ENCODE measurements around the gene HMGXB4.
A peak's percentile ranks its signal among the peaks of the same experiment; 100 is the strongest.
"Not testable (repeated sequence)": the region's sequence is repeated elsewhere in the genome, so short reads cannot be mapped to it uniquely, and the experiment has no call there.

The HMGXB4 gene

GRCh38 chr22:35226958-35227647, 30.2 kb upstream of the HMGXB4 start:
- no peaks in the 10 kb centered on the region for H3K36me3 ChIP-seq (ENCODE audit: control insufficient read depth, insufficient read depth, low read length)
- no peak overlapping the region for H3K9ac ChIP-seq (ENCODE audit: low read length)
- H3K27me3 ChIP-seq (ENCODE audit: control insufficient read depth, insufficient read depth, low read length), result no peaks in the 10 kb centered on the region
- no peaks in the 10 kb centered on the region for H3K4me1 ChIP-seq (ENCODE audit: control insufficient read depth, insufficient read depth, low read length)
- no peak overlapping the region for H3K27ac ChIP-seq (ENCODE audit: low read depth, low read length)
- H3K4me3 ChIP-seq (ENCODE audit: low read length), result no peak overlapping the region

- Histone ChIP-seq H3K4me1 (ENCODE audit: control insufficient read depth, insufficient read depth, low read length) (no peaks in the 10 kb centered on the region), H3K4me3 (ENCODE audit: low read length) (no peak overlapping the region), H3K27me3 (ENCODE audit: control insufficient read depth, insufficient read depth, low read length) (no peaks in the 10 kb centered on the region), H3K9ac (ENCODE audit: low read length) (no peak overlapping the region), H3K27ac (ENCODE audit: low read depth, low read length) (no peak overlapping the region), H3K36me3 (ENCODE audit: control insufficient read depth, insufficient read depth, low read length) (no peaks in the 10 kb centered on the region)
Measured at GRCh38 chr22:35229865-35230264, 27.4 kb upstream of the HMGXB4 start.

- Histone ChIP-seq H3K4me1 (ENCODE audit: control insufficient read depth, insufficient read depth, low read length) (no peaks in the 10 kb centered on the region), H3K36me3 (ENCODE audit: control insufficient read depth, insufficient read depth, low read length) (no peaks in the 10 kb centered on the region), H3K27ac (ENCODE audit: low read depth, low read length) (no peak overlapping the region), H3K9ac (ENCODE audit: low read length) (no peak overlapping the region), H3K27me3 (ENCODE audit: control insufficient read depth, insufficient read depth, low read length) (no peaks in the 10 kb centered on the region), H3K4me3 (ENCODE audit: low read length) (no peak overlapping the region)
Measured at GRCh38 chr22:35230417-35230816, 26.9 kb upstream of the HMGXB4 start.

DNA sequence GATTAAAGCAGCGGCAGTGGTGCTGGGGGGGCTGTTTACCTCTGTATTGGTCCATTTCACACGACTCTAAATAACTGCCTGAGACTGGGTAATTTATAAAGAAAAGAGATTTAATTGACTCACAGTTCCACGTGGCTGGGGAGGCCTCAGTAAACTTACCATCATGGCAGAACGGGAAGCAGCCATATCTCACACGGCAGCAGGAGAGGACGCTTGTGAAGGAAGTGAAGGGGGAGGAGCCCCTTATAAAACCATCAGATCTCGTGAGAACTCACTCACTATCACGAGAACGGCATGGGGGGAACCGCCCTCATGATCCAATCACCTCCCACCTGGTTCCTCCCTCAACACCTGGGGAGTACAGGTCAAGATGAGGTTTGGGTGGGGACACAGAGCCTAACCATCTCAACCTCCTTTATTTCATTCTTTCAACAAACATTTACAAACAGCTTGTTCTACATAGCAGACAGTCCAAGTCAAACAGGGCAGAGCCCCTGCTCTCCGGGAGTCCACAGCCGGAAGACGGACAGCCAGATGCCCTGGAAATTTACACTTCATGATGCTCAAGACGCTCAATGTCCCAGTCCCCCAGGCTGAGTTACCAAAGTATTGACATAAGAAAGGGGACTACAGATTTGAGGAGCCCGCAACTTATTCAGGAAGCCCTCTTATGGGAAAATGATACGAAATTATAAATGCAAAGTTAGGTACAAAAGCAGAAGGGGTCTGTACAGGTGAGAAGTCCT, 26.3 kb upstream of the HMGXB4 start:
- no peak overlapping the region for H3K4me3 ChIP-seq (ENCODE audit: low read length)
- no peak overlapping the region for H3K9ac ChIP-seq (ENCODE audit: low read length)
- no peaks in the 10 kb centered on the region for H3K36me3 ChIP-seq (ENCODE audit: control insufficient read depth, insufficient read depth, low read length)
- no peaks in the 10 kb centered on the region for H3K27me3 ChIP-seq (ENCODE audit: control insufficient read depth, insufficient read depth, low read length)
- no peaks in the 10 kb centered on the region for H3K4me1 ChIP-seq (ENCODE audit: control insufficient read depth, insufficient read depth, low read length)
- no peak overlapping the region for H3K27ac ChIP-seq (ENCODE audit: low read depth, low read length)

- no peak overlapping the region for H3K27ac ChIP-seq (ENCODE audit: low read depth, low read length)
- no peaks in the 10 kb centered on the region for H3K27me3 ChIP-seq (ENCODE audit: control insufficient read depth, insufficient read depth, low read length)
- no peak overlapping the region for H3K4me3 ChIP-seq (ENCODE audit: low read length)
- H3K36me3 ChIP-seq (ENCODE audit: control insufficient read depth, insufficient read depth, low read length), result no peaks in the 10 kb centered on the region
- no peak overlapping the region for H3K9ac ChIP-seq (ENCODE audit: low read length)
- H3K4me1 ChIP-seq (ENCODE audit: control insufficient read depth, insufficient read depth, low read length), result no peaks in the 10 kb centered on the region
Measured at GRCh38 chr22:35231585-35232084, 25.7 kb upstream of the HMGXB4 start.

GRCh38 chr22:35238749-35239148, 18.5 kb upstream of the HMGXB4 start:
- H3K9ac ChIP-seq (ENCODE audit: low read length); H3K27ac ChIP-seq (ENCODE audit: low read depth, low read length); H3K27me3 ChIP-seq (ENCODE audit: control insufficient read depth, insufficient read depth, low read length); H3K4me1 ChIP-seq (ENCODE audit: control insufficient read depth, insufficient read depth, low read length); H3K36me3 ChIP-seq (ENCODE audit: control insufficient read depth, insufficient read depth, low read length); H3K4me3 ChIP-seq (ENCODE audit: low read length): not testable (repeated sequence)

DNA sequence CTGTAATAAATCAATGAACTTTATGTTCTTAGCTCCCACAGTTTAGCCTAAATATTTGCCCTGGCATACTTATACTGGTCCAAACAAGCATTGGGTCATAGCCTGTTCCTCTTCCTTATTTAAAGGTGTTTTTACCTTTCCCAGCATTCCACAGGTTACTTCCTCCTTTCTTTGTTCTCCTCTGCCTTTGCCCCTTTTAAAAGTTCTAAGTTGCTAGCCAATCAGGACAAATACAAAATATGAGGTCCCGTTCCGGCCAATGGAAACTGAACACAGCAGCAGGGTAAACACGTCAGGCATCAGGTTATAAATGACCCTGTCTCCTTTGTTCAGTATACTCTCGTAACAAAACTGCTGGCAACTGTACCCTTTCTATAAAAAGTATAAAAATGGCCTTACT, 12.8 kb upstream of the HMGXB4 start:
- H3K4me3 ChIP-seq (ENCODE audit: low read length); H3K36me3 ChIP-seq (ENCODE audit: control insufficient read depth, insufficient read depth, low read length); H3K4me1 ChIP-seq (ENCODE audit: control insufficient read depth, insufficient read depth, low read length); H3K9ac ChIP-seq (ENCODE audit: low read length); H3K27me3 ChIP-seq (ENCODE audit: control insufficient read depth, insufficient read depth, low read length); H3K27ac ChIP-seq (ENCODE audit: low read depth, low read length): not testable (repeated sequence)

GRCh38 chr22:35250156-35250555, 7.1 kb upstream of the HMGXB4 start:
- Histone ChIP-seq H3K27ac (ENCODE audit: low read depth, low read length) (no peak overlapping the region), H3K27me3 (ENCODE audit: control insufficient read depth, insufficient read depth, low read length) (no peaks in the 10 kb centered on the region), H3K4me3 (ENCODE audit: low read length) (no peak overlapping the region), H3K4me1 (ENCODE audit: control insufficient read depth, insufficient read depth, low read length) (no peaks in the 10 kb centered on the region), H3K9ac (ENCODE audit: low read length) (no peak overlapping the region), H3K36me3 (ENCODE audit: control insufficient read depth, insufficient read depth, low read length) (no peaks in the 10 kb centered on the region)

DNA sequence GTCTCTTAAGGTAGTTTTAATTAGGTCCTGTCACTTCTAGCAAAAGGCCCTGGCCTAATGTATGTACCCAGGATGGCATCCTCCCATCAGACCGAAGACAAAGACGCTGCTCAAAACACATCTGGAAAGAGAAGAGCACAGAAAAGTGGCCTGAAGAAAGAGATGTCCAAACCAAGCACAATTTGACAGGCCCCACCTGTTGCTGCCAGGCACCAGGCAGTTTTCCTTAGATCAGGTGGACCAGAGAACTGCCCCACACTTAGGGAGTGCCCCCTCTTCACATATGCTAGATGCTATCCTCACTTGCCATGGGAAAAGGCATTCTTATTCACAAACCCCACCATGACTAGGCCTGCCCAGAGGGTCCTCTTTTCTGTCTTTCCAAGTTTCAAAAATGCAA, 3.3 kb upstream of the HMGXB4 start:
- Histone ChIP-seq H3K9ac (ENCODE audit: low read length) (no peak overlapping the region), H3K4me1 (ENCODE audit: control insufficient read depth, insufficient read depth, low read length) (peaks cover 5% of the 10 kb centered on the region), H3K36me3 (ENCODE audit: control insufficient read depth, insufficient read depth, low read length) (no peaks in the 10 kb centered on the region), H3K27me3 (ENCODE audit: control insufficient read depth, insufficient read depth, low read length) (no peaks in the 10 kb centered on the region), H3K27ac (ENCODE audit: low read depth, low read length) (no peak overlapping the region), H3K4me3 (ENCODE audit: low read length) (no peak overlapping the region)

GRCh38 chr22:35257002-35257320, 332 bp upstream of the HMGXB4 start:
- Histone ChIP-seq H3K27me3 (ENCODE audit: control insufficient read depth, insufficient read depth, low read length) (no peaks in the 10 kb centered on the region), H3K9ac (ENCODE audit: low read length) (no peak overlapping the region), H3K4me3 (ENCODE audit: low read length) (peak overlapping the region; percentile 87), H3K36me3 (ENCODE audit: control insufficient read depth, insufficient read depth, low read length) (no peaks in the 10 kb centered on the region), H3K27ac (ENCODE audit: low read depth, low read length) (peak overlapping the region; percentile 95), H3K4me1 (ENCODE audit: control insufficient read depth, insufficient read depth, low read length) (peaks cover 5% of the 10 kb centered on the region)

- peaks cover 5% of the 10 kb centered on the region for H3K4me1 ChIP-seq (ENCODE audit: control insufficient read depth, insufficient read depth, low read length)
- H3K27ac ChIP-seq (ENCODE audit: low read depth, low read length), result peak overlapping the region; percentile 95
- H3K4me3 ChIP-seq (ENCODE audit: low read length), result peak overlapping the region; percentile 87
- no peaks in the 10 kb centered on the region for H3K27me3 ChIP-seq (ENCODE audit: control insufficient read depth, insufficient read depth, low read length)
- peak overlapping the region; percentile 84 for H3K9ac ChIP-seq (ENCODE audit: low read length)
- H3K36me3 ChIP-seq (ENCODE audit: control insufficient read depth, insufficient read depth, low read length), result no peaks in the 10 kb centered on the region
Measured at GRCh38 chr22:35258191-35258988, 1.1 kb downstream of the HMGXB4 start.

- Histone ChIP-seq H3K9ac (ENCODE audit: low read length) (no peak overlapping the region), H3K4me1 (ENCODE audit: control insufficient read depth, insufficient read depth, low read length) (no peaks in the 10 kb centered on the region), H3K36me3 (ENCODE audit: control insufficient read depth, insufficient read depth, low read length) (peaks cover 20% of the 10 kb centered on the region), H3K27me3 (ENCODE audit: control insufficient read depth, insufficient read depth, low read length) (no peaks in the 10 kb centered on the region), H3K27ac (ENCODE audit: low read depth, low read length) (no peak overlapping the region), H3K4me3 (ENCODE audit: low read length) (no peak overlapping the region)
Measured at GRCh38 chr22:35264986-35265385, 7.7 kb downstream of the HMGXB4 start.
